Endothelial cell of umbilical vein (primary cell): ENCODE measurements around the gene LIN28B. TPM values are rescaled to one million over a fixed set of nuclear protein-coding genes. Genes with fewer than 3 reads are reported as not detected.

Experiments
- BruUV-seq: library from RNA; stranded (reverse); fragments of 400-500 nt; replicated peaks from 2 replicates; lab custom pipeline; 2021; lab: Mats Ljungman, UMichigan
- CTCF ChIA-PET: fragments of 300-600, 350-600 bp; sonication (Branson Sonifier 250); formaldehyde crosslinking; loops from one replicate; lab custom pipeline; 2021; ENCODE audit warnings: antibody characterized with exemption, inconsistent platforms; lab: Charles Lee
- POLR2A ChIA-PET: fragments of 300-600, 350-600 bp; sonication (Branson Sonifier 250); formaldehyde crosslinking; loops from one replicate; lab custom pipeline; 2021; ENCODE audit warnings: antibody characterized with exemption, inconsistent platforms; lab: Charles Lee
- DNase-seq: peaks from one replicate; pipeline ENCODE4 v3.0.0-alpha.2; 2011; ENCODE audit warnings: low read depth, low spot score
- FAIRE-seq: peaks from 2 replicates; lab custom pipeline; 2011; peaks lifted over from hg19 to GRCh38; lab: Jason Lieb, UNC
- H2AFZ ChIP-seq: 2 replicates; pipeline ENCODE4 v1.6.0; 2012; ENCODE audit warnings: low read depth, low read length, control low read depth, inconsistent platforms
- H3K27ac ChIP-seq: 2 replicates; pipeline ENCODE4 v1.5.1; 2011; ENCODE audit warnings: low read depth, mild to moderate bottlenecking, control low read depth, low read length, moderate library complexity; ENCODE audit not compliant: insufficient read depth
- H3K27me3 ChIP-seq, 2 experiments: 2 replicates each; pipeline versions ENCODE4 v1.6.0 to v1.6.1; 2011; ENCODE audit warnings: low read length in 2 of 2, mixed read lengths in 1 of 2; ENCODE audit not compliant: control insufficient read depth in 2 of 2, insufficient read depth in 2 of 2
- H3K36me3 ChIP-seq, 2 experiments: 2 replicates in 1 of 2; 3 replicates in 1 of 2; pipeline ENCODE4 v1.5.1; 2011; ENCODE audit warnings: low read length in 2 of 2, mild to moderate bottlenecking in 1 of 2, moderate library complexity in 1 of 2; ENCODE audit not compliant: control insufficient read depth in 2 of 2, insufficient read depth in 2 of 2; ENCODE audit errors: extremely low read depth in 1 of 2
- H3K4me1 ChIP-seq: 3 replicates; pipeline ENCODE4 v1.5.1; 2011; ENCODE audit warnings: mild to moderate bottlenecking, low read length; ENCODE audit not compliant: control insufficient read depth, insufficient read depth; ENCODE audit errors: extremely low read depth
- H3K4me2 ChIP-seq: 2 replicates; pipeline ENCODE4 v1.6.1; 2011; ENCODE audit warnings: low read length, control low read depth, mixed read lengths; ENCODE audit not compliant: insufficient read depth
- H3K4me3 ChIP-seq, 3 experiments: fragments of 200-600 bp in 1 of 3; sonication (generic), shearing (Covaris generic) in 1 of 3; replicated peaks in 1 of 3; 2 replicates each; pipeline ENCODE4 v1.5.1; 2011 to 2016; ENCODE audit warnings: control low read depth in 3 of 3, low read length in 3 of 3, mild to moderate bottlenecking in 2 of 3, inconsistent platforms in 1 of 3, low read depth in 1 of 3, moderate library complexity in 1 of 3; ENCODE audit not compliant: insufficient read depth in 1 of 3
- H3K79me2 ChIP-seq: 2 replicates; pipeline ENCODE4 v1.6.0; 2012; ENCODE audit warnings: low read length, inconsistent platforms; ENCODE audit not compliant: control insufficient read depth, insufficient read depth
- H3K9ac ChIP-seq: replicated peaks from 2 replicates; pipeline ENCODE3; 2011; ENCODE audit warnings: low read length, control low read depth; ENCODE audit not compliant: insufficient read depth; ENCODE audit errors: extremely low read depth
- H3K9me1 ChIP-seq: replicated peaks from 3 replicates; pipeline ENCODE4 v1.6.0; 2011; ENCODE audit warnings: mild to moderate bottlenecking, low read length; ENCODE audit not compliant: control insufficient read depth, insufficient read depth; ENCODE audit errors: extremely low read depth
- H3K9me3 ChIP-seq: replicated peaks from 2 replicates; pipeline ENCODE4 v1.5.1; 2012; ENCODE audit warnings: low read length, inconsistent platforms; ENCODE audit not compliant: control insufficient read depth, insufficient read depth
- H4K20me1 ChIP-seq: replicated peaks from 2 replicates; pipeline ENCODE3; 2011; ENCODE audit warnings: mild to moderate bottlenecking, low read length; ENCODE audit not compliant: control insufficient read depth, insufficient read depth; ENCODE audit errors: extremely low read depth
- EZH2 ChIP-seq: IDR thresholded peaks from 2 replicates; pipeline ENCODE4 v1.6.1; 2012; ENCODE audit warnings: borderline replicate concordance, low read depth, mild to moderate bottlenecking, moderate library complexity, low read length, inconsistent platforms; ENCODE audit not compliant: severe bottlenecking
- FOS ChIP-seq: IDR thresholded peaks from 2 replicates; pipeline ENCODE4 v1.6.1; 2011; ENCODE audit warnings: mild to moderate bottlenecking, low read length, moderate library complexity, borderline replicate concordance; ENCODE audit not compliant: insufficient read depth
- GATA2 ChIP-seq: IDR thresholded peaks from 2 replicates; pipeline ENCODE4 v1.7.0; 2011; ENCODE audit warnings: low read depth, mild to moderate bottlenecking, moderate library complexity, mixed read lengths, low read length; ENCODE audit not compliant: insufficient read length, insufficient read depth
- JUN ChIP-seq: IDR thresholded peaks from 2 replicates; pipeline ENCODE4 v1.6.1; 2011; ENCODE audit warnings: borderline replicate concordance, low read depth; ENCODE audit not compliant: insufficient read length, insufficient read depth
- MYC ChIP-seq: IDR thresholded peaks from one replicate; pipeline ENCODE4 v1.6.1; 2011; ENCODE audit warnings: mild to moderate bottlenecking, low read depth, low read length
- POLR2A ChIP-seq: IDR thresholded peaks from 2 replicates; pipeline ENCODE4 v1.6.1; 2012; ENCODE audit warnings: low read depth, mild to moderate bottlenecking, control low read depth, low read length
- POLR2AphosphoS5 ChIP-seq: IDR thresholded peaks from 2 replicates; pipeline ENCODE4 v1.6.1; 2012; ENCODE audit warnings: low read depth, mild to moderate bottlenecking, control low read depth, low read length, moderate library complexity; ENCODE audit not compliant: insufficient read depth
- dilution Hi-C: fragments of 300-500 bp; cut with MboI; formaldehyde crosslinking; loops from one replicate; pipeline ENCODE4 v1.15.0; 2019; ENCODE audit warnings: low sequenced_read_pairs; ENCODE audit not compliant: extremely low pct_ligation_motif_present
- intact Hi-C: fragments of 100-400 bp; cut with micrococcal nuclease; formaldehyde crosslinking; loops from one replicate; pipeline ENCODE4 v1.10.0; 2022
- polyA plus RNA-seq, 4 experiments: library from polyadenylated mRNA; depleted of rRNA in 3 of 4; stranded (reverse) in 3 of 4; unstranded in 1 of 4; fragments of >200 nt; gene quantifications; 2 replicates each; pipeline versions ENCODE4 v1.2.1 to v1.2.3, GENCODE V29; 2011 to 2012; ENCODE audit warnings: missing spikeins in 1 of 4
- total RNA-seq: library from RNA; stranded (reverse); gene quantifications from 2 replicates; pipeline ENCODE4 v1.2.3, GENCODE V29; 2021
- TF ChIP-seq, protein P1 (sequence below): IDR thresholded peaks from 2 replicates; pipeline ENCODE4 v1.6.1; 2011; ENCODE audit not compliant: insufficient read depth, insufficient read length
- TF ChIP-seq, protein P2 (sequence below), 2 donors: IDR thresholded peaks; 1 replicate in 1 of 2; 2 replicates in 1 of 2; pipeline ENCODE4 v1.5.1; 2011; ENCODE audit warnings: low read length in 2 of 2, mild to moderate bottlenecking in 2 of 2, moderate library complexity in 2 of 2, control low read depth in 1 of 2, inconsistent platforms in 1 of 2, low read depth in 1 of 2; ENCODE audit not compliant: insufficient read depth in 1 of 2; ENCODE audit errors: extremely low read depth in 1 of 2

Gene LIN28B
- total and polyA plus RNA-seq, 2 donors (not counting 3 experiments of a cell fraction or from before 2014, with no cell fraction given), result not detected

DNA sequence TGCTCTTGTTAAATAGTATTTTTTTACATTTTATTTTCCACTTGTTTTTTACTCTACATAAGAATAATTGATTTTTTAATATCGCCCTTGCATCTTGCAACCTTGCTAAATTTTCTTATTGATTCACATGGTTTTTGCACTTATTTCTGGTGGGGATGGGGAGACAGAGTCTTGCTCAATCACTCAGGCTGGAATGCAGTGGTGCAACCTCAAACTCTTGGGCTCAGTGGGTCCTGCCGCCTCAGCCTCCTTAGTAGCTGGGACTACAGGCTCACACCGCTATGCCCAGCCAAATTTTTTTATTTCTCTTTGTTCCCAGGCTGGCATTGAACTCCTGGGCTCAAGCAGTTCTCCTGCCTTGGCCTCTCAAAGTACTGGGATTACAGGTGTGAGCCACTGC, 30.3 kb downstream of the LIN28B start:
- H3K9ac ChIP-seq, result no peak overlapping the region
- BruUV-seq, result no TSS peak
- no peak overlapping the region for H3K27ac ChIP-seq
- TF ChIP-seq GATA2, result no peak
- TF ChIP-seq, protein P1, sequence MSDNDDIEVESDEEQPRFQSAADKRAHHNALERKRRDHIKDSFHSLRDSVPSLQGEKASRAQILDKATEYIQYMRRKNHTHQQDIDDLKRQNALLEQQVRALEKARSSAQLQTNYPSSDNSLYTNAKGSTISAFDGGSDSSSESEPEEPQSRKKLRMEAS, result no peak
- TF ChIP-seq FOS, result no peak
- intact Hi-C loops (no loop called here), dilution Hi-C loops (no loop called here)
- H3K27me3 ChIP-seq, result no peaks in the 10 kb centered on the region
- CTCF ChIA-PET, result interaction anchor here (1.4 kb wide), 1 partner anchor 8 kb away, joined by 4 read pairs; no protein-coding TSS in a partner anchor
- FAIRE-seq, result no peak
- no peak for DNase-seq
- no peaks in the 10 kb centered on the region for H3K9me3 ChIP-seq
- no peak overlapping the region for H2AFZ ChIP-seq
- H3K4me2 ChIP-seq, result no peak overlapping the region
- no peaks in the 10 kb centered on the region for H4K20me1 ChIP-seq
- POLR2A ChIA-PET, result no interaction called here
- H3K4me1 ChIP-seq, result no peaks in the 10 kb centered on the region
- no peaks in the 10 kb centered on the region for H3K79me2 ChIP-seq
- H3K36me3 ChIP-seq, result no peaks in the 10 kb centered on the region
- no peaks in the 10 kb centered on the region for H3K9me1 ChIP-seq
- H3K4me3 ChIP-seq, result no peak overlapping the region

DNA sequence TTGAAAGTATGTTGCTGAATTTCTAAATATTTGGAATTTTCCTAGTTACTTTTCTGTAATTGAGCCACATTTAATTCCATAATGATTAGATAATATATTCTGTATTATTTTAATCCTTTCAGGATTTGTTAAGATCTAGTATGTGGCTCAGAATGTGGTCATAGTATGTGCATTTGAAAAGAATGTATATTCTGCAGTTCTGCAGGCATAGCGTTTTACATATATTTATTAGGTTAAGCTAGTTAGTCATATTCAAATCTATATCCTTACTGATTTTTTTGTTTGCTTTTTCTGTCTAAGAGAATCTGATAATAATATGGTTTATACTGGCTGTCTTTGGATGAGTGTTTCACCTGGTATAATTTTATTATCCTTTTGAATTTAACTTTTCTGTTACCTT, 33.2 kb downstream of the LIN28B start:
- H2AFZ ChIP-seq, result no peak overlapping the region
- H3K27me3 ChIP-seq, result no peaks in the 10 kb centered on the region
- dilution Hi-C loops, result no loop called here
- DNase-seq, result no peak
- H3K27ac ChIP-seq, result no peak overlapping the region
- no peaks in the 10 kb centered on the region for H3K9me1 ChIP-seq
- intact Hi-C loops, result no loop called here
- ChIA-PET POLR2A (no interaction called here), CTCF (interaction anchor here (1.0 to 1.1 kb wide), 2 partner anchors 15 to 88 kb away, joined by 3 read pairs; no protein-coding TSS in a partner anchor)
- no peak for FAIRE-seq
- H3K36me3 ChIP-seq, result no peaks in the 10 kb centered on the region
- H3K4me3 ChIP-seq, result no peak overlapping the region
- no peaks in the 10 kb centered on the region for H3K79me2 ChIP-seq
- no peaks in the 10 kb centered on the region for H4K20me1 ChIP-seq
- TF ChIP-seq FOS, result no peak
- TF ChIP-seq, protein P2, sequence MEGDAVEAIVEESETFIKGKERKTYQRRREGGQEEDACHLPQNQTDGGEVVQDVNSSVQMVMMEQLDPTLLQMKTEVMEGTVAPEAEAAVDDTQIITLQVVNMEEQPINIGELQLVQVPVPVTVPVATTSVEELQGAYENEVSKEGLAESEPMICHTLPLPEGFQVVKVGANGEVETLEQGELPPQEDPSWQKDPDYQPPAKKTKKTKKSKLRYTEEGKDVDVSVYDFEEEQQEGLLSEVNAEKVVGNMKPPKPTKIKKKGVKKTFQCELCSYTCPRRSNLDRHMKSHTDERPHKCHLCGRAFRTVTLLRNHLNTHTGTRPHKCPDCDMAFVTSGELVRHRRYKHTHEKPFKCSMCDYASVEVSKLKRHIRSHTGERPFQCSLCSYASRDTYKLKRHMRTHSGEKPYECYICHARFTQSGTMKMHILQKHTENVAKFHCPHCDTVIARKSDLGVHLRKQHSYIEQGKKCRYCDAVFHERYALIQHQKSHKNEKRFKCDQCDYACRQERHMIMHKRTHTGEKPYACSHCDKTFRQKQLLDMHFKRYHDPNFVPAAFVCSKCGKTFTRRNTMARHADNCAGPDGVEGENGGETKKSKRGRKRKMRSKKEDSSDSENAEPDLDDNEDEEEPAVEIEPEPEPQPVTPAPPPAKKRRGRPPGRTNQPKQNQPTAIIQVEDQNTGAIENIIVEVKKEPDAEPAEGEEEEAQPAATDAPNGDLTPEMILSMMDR (IDR thresholded peaks at IDR 0.05; ENCODE audit: extremely low read depth in 1 of 2, insufficient read depth in 1 of 2, low read depth in 1 of 2, low read length in 2 of 2), result no peak
- no peak for TF ChIP-seq POLR2AphosphoS5
- TF ChIP-seq EZH2, result no peak
- TF ChIP-seq GATA2, result no peak
- TF ChIP-seq POLR2A, result no peak
- TF ChIP-seq, protein P1, result no peak
- no peak for TF ChIP-seq JUN
- no peak for TF ChIP-seq MYC
- H3K4me2 ChIP-seq, result no peak overlapping the region
- no TSS peak for BruUV-seq
- H3K9me3 ChIP-seq, result no peaks in the 10 kb centered on the region
- no peaks in the 10 kb centered on the region for H3K4me1 ChIP-seq
- H3K9ac ChIP-seq, result no peak overlapping the region
